Gastroesophageal sphincter (tissue), 4 donors: ENCODE results near the gene VAV2. TPM values are rescaled to one million over a fixed set of nuclear protein-coding genes. Genes with fewer than 3 reads are reported as not detected.

ENCODE experiments used
- ATAC-seq: fragments of 150-250 bp; one replicate; pipeline ENCODE4 v1.9.1; 2016; ENCODE audit warnings: mild to moderate bottlenecking, moderate library complexity
- H3K27ac ChIP-seq, 4 donors: fragments of 200-600 bp; sonication (generic) in 3 of 4; 1 replicate in 3 of 4; 2 replicates in 1 of 4; pipeline ENCODE4 v1.5.1; 2016 to 2019
- H3K27me3 ChIP-seq: fragments of 200-600 bp; sonication (generic); one replicate; pipeline ENCODE4 v1.5.1; 2019
- H3K36me3 ChIP-seq, 2 donors: fragments of 200-600 bp; sonication (generic); one replicate each; pipeline ENCODE4 v1.5.1; 2019; ENCODE audit warnings: control low read depth in 1 of 2
- H3K4me1 ChIP-seq, 3 donors: fragments of 200-600 bp; sonication (generic); 1 replicate in 2 of 3; 2 replicates in 1 of 3; pipeline ENCODE4 v1.5.1; 2016 to 2019; ENCODE audit warnings: control low read depth in 2 of 3
- H3K4me3 ChIP-seq, 2 donors: fragments of 200-600 bp; sonication (generic); one replicate each; pipeline ENCODE4 v1.5.1; 2019; ENCODE audit warnings: mild to moderate bottlenecking in 1 of 2, moderate library complexity in 1 of 2
- H3K9me3 ChIP-seq, 3 donors: fragments of 200-600 bp; sonication (generic); one replicate each; pipeline ENCODE4 v1.5.1; 2017 to 2019; ENCODE audit warnings: control low read depth in 2 of 3
- CTCF ChIP-seq, 4 experiments: fragments of 200-600 bp in 2 of 4; fragments of 450-650 bp in 2 of 4; sonication (generic) in 1 of 4; IDR thresholded peaks; one replicate each; pipeline ENCODE4 v1.5.1; 2017 to 2019; ENCODE audit warnings: antibody characterized with exemption in 4 of 4, mild to moderate bottlenecking in 2 of 4, moderate library complexity in 2 of 4
- EP300 ChIP-seq: sonication (generic); formaldehyde crosslinking; IDR thresholded peaks from one replicate; pipeline ENCODE4 v1.6.1; 2017; ENCODE audit warnings: antibody characterized with exemption, mild to moderate bottlenecking
- POLR2A ChIP-seq, 2 donors: fragments of 450-650 bp; IDR thresholded peaks; one replicate each; pipeline ENCODE4 v1.6.1; 2017; ENCODE audit warnings: antibody characterized with exemption in 2 of 2, mild to moderate bottlenecking in 2 of 2, moderate library complexity in 1 of 2
- POLR2AphosphoS5 ChIP-seq: sonication (generic); formaldehyde crosslinking; IDR thresholded peaks from one replicate; pipeline ENCODE4 v1.6.1; 2017; ENCODE audit warnings: antibody characterized with exemption
- WGBS, 2 donors: methylation state at CpG; one replicate each; pipeline ENCODE4 v1.1.5; 2018; ENCODE audit warnings: low coverage in 1 of 2; 5-methylcytosine and 5-hydroxymethylcytosine counted together
- total RNA-seq, 4 donors: library from RNA; depleted of rRNA; stranded (reverse); fragments of >200 nt; gene quantifications; one replicate each; pipeline ENCODE4 v1.1.0, GENCODE V29; 2016

Gene VAV2
- total RNA-seq, 4 donors from 2014 or later = 7.7 to 16.8 (median 8.9) TPM

- H3K9me3 ChIP-seq = no peaks in the 10 kb centered on the region
- no peak overlapping the region for H3K27ac ChIP-seq
- no CpG with 5 or more reads among the region's 9 CpGs for WGBS, 2 donors
- ATAC-seq = no peak
- H3K4me3 ChIP-seq = no peak overlapping the region
- peaks cover 0 to 29% of the 10 kb centered on the region in 2 donors for H3K36me3 ChIP-seq
- H3K27me3 ChIP-seq = no peaks in the 10 kb centered on the region
- H3K4me1 ChIP-seq = peaks cover 0 to 6% (median 3%) of the 10 kb centered on the region in 3 donors
- no peak for TF ChIP-seq EP300
- no peak for TF ChIP-seq POLR2AphosphoS5
- TF ChIP-seq CTCF (IDR thresholded peaks at IDR 0.05) = no peak
- no peak for TF ChIP-seq POLR2A (IDR thresholded peaks at IDR 0.05)
These were observed 194.0 kb downstream of the VAV2 start for GRCh38 chr9:133798160-133798559.

- WGBS, 2 donors = 94% methylated on average over 10 of the region's 22 CpGs; no CpG with 5 or more reads in 1 of the 2 donors
- H3K9me3 ChIP-seq = no peaks in the 10 kb centered on the region
- H3K27me3 ChIP-seq = no peaks in the 10 kb centered on the region
- no peak overlapping the region for H3K4me3 ChIP-seq
- H3K27ac ChIP-seq = no peak overlapping the region
- peaks cover 0 to 25% of the 10 kb centered on the region in 2 donors for H3K36me3 ChIP-seq
- TF ChIP-seq POLR2A (IDR thresholded peaks at IDR 0.05) (no peak), CTCF (IDR thresholded peaks at IDR 0.05) (no peak), POLR2AphosphoS5 (no peak)
- no peak for ATAC-seq
- peaks cover 0 to 10% (median 7%) of the 10 kb centered on the region in 3 donors for H3K4me1 ChIP-seq
These were observed 194.6 kb downstream of the VAV2 start for GRCh38 chr9:133797406-133798105.

- Histone ChIP-seq H3K4me1 (peaks cover 0 to 10% (median 7%) of the 10 kb centered on the region in 3 donors), H3K4me3 (no peak overlapping the region), H3K27ac (no peak overlapping the region), H3K9me3 (no peaks in the 10 kb centered on the region), H3K27me3 (no peaks in the 10 kb centered on the region), H3K36me3 (peaks cover 0 to 28% of the 10 kb centered on the region in 2 donors)
- TF ChIP-seq POLR2A (IDR thresholded peaks at IDR 0.05) (no peak), EP300 (no peak), CTCF (IDR thresholded peaks at IDR 0.05) (no peak), POLR2AphosphoS5 (no peak)
- no peak for ATAC-seq
- WGBS, 2 donors = no CpG with 5 or more reads among the region's 11 CpGs
These were observed 195.6 kb downstream of the VAV2 start for GRCh38 chr9:133796562-133796961.

- WGBS, 2 donors = 87% methylated on average over 7 of the region's 8 CpGs; no CpG with 5 or more reads in 1 of the 2 donors
- no peak for ATAC-seq
- H3K27ac ChIP-seq = no peak overlapping the region
- H3K36me3 ChIP-seq = peaks cover 0 to 43% of the 10 kb centered on the region in 2 donors
- no peaks in the 10 kb centered on the region for H3K27me3 ChIP-seq
- H3K4me1 ChIP-seq = peaks cover 0 to 12% (median 7%) of the 10 kb centered on the region in 3 donors
- TF ChIP-seq POLR2A (IDR thresholded peaks at IDR 0.05) = no peak
- TF ChIP-seq POLR2AphosphoS5 = no peak
- TF ChIP-seq EP300 = no peak
- TF ChIP-seq CTCF (IDR thresholded peaks at IDR 0.05) = no peak
- H3K9me3 ChIP-seq = no peaks in the 10 kb centered on the region
- no peak overlapping the region for H3K4me3 ChIP-seq
These were observed 197.1 kb downstream of the VAV2 start for GRCh38 chr9:133795049-133795448.
